HFF-Myc (cell line): Measurements from ENCODE around the gene MAP3K15.

Source experiments
- DNase-seq: peaks from one replicate; pipeline ENCODE4 v3.0.0-alpha.2; 2011; ENCODE audit warnings: low read depth; ENCODE audit errors: extremely low read depth
- H3K4me3 ChIP-seq: replicated peaks from 2 replicates; pipeline ENCODE4 v1.5.1; 2011; ENCODE audit warnings: low read depth, mild to moderate bottlenecking, control low read depth, low read length
- CTCF ChIP-seq: IDR thresholded peaks from 2 replicates; pipeline ENCODE4 v1.5.1; 2012; ENCODE audit warnings: mild to moderate bottlenecking, low read depth, low read length, control low read depth; ENCODE audit errors: missing control alignments

MAP3K15 gene

GRCh38 chrX:19388741-19389140 lies 126.6 kb downstream of the MAP3K15 start:
- H3K4me3 ChIP-seq, result no peak overlapping the region
- DNase-seq, result no peak
- TF ChIP-seq CTCF, result no peak

GRCh38 chrX:19388064-19388679 lies 127.1 kb downstream of the MAP3K15 start:
- no peak for DNase-seq
- TF ChIP-seq CTCF, result no peak
- no peak overlapping the region for H3K4me3 ChIP-seq

- no peak overlapping the region for H3K4me3 ChIP-seq
- no peak for DNase-seq
- no peak for TF ChIP-seq CTCF
Measured at GRCh38 chrX:19386679-19387078, 128.6 kb downstream of the MAP3K15 start.

- peak; percentile 71 for TF ChIP-seq CTCF
Measured at GRCh38 chrX:19382555-19383145, 132.7 kb downstream of the MAP3K15 start.

DNA sequence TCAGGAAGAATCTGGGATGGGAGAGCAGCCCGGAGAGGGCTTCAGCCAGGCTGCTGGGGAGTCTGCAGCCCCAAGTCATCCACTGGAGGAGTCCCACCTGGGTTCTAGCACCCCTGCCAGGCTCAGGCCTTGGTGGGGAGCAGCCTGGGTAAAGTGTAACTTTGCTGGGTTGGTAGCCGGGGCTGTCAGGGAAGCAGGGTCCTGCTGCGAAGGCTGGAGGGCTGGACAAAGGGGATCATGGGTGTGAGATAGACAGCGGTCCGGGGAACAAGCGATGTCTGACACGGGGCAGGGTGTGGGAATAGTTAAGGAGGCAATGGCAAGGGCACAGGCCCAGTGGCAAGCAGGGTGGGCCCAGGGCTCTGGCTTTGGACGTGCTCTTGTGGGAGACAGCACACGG lies 134.0 kb downstream of the MAP3K15 start:
- TF ChIP-seq CTCF, result no peak
- DNase-seq, result no peak

More at GRCh38 chrX:19382555-19383145, 132.7 kb downstream of the MAP3K15 start:
- no peak overlapping the region for H3K4me3 ChIP-seq
- DNase-seq, result no peak

DNA sequence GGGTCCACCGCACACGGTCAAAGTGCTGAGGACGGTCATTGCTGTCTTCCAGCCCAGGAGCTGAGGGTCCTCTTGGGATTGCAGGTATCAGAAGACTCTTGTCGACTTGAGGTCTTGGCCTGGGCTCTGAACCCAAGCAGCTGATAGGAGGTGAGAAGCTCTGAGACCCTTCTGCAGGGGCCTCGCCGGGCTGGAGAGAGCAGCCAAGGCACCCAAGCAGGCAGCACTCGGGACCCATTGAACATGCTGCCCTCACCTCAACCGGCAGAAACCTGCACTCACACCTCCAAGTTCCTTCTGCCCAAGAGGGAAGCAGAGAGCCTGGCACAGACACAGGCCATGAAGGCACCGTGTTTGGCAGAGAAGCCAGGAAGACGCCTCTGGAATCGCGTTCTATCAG lies 137.5 kb downstream of the MAP3K15 start:
- no peak for DNase-seq
- no peak overlapping the region for H3K4me3 ChIP-seq
- no peak for TF ChIP-seq CTCF

More for the DNA sequence above, 134.0 kb downstream of the MAP3K15 start:
- H3K4me3 ChIP-seq, result no peak overlapping the region
